Heart right ventricle (tissue), 16 donors: ENCODE measurements around the gene ATP10A. TPM values are rescaled to one million over a fixed set of nuclear protein-coding genes. Genes with fewer than 3 reads are reported as not detected.

ENCODE experiments used
- ATAC-seq, 8 donors: fragments of 200-7000 bp; cut with Tn5 transposase; one replicate each; pipeline ENCODE4 v1.9.1; 2020; ENCODE audit warnings: mild to moderate bottlenecking in 8 of 8, moderate library complexity in 8 of 8, moderate number of reproducible peaks in 1 of 8
- DNase-seq, 2 donors: peaks; one replicate each; pipeline ENCODE4 v3.0.0-alpha.2; 2020
- H3K27ac ChIP-seq, 10 donors: fragments of 200-600 bp; sonication (generic) in 2 of 10; one replicate each; pipeline versions ENCODE4 v1.5.0 to v1.8.0; 2020 to 2022; ENCODE audit warnings: mild to moderate bottlenecking in 3 of 10
- H3K27me3 ChIP-seq, 7 donors: fragments of 200-600 bp; one replicate each; pipeline ENCODE4 v1.8.0; 2021 to 2022; ENCODE audit warnings: mild to moderate bottlenecking in 2 of 7
- H3K36me3 ChIP-seq, 9 donors: fragments of 200-600 bp; sonication (generic) in 1 of 9; one replicate each; pipeline versions ENCODE4 v1.5.0 to v1.8.0; 2020 to 2022; ENCODE audit warnings: mild to moderate bottlenecking in 2 of 9
- H3K4me1 ChIP-seq, 9 donors: fragments of 200-600 bp; sonication (generic) in 1 of 9; one replicate each; pipeline versions ENCODE4 v1.5.0 to v1.8.0; 2020 to 2022; ENCODE audit warnings: mild to moderate bottlenecking in 4 of 9
- H3K4me3 ChIP-seq, 10 donors: fragments of 200-600 bp; sonication (generic) in 2 of 10; one replicate each; pipeline versions ENCODE4 v1.5.0 to v1.8.0; 2020 to 2022; ENCODE audit warnings: mild to moderate bottlenecking in 7 of 10, moderate library complexity in 2 of 10
- H3K9me3 ChIP-seq, 11 donors: fragments of 200-600 bp in 10 of 11; sonication (generic) in 2 of 11; one replicate each; pipeline versions ENCODE4 v1.5.0 to v1.8.0; 2013 to 2022; ENCODE audit warnings: mild to moderate bottlenecking in 2 of 11, control low read depth in 1 of 11, moderate library complexity in 1 of 11
- WGBS, 2 donors: extraction: QIAGEN DNeasy Blood & Tissue Kit; methylation state at CpG; one replicate each; pipeline ENCODE4 v1.1.7; 2013; ENCODE audit warnings: inconsistent platforms in 1 of 2; 5-methylcytosine and 5-hydroxymethylcytosine counted together
- intact Hi-C, 10 donors: fragments of 100-400 bp; cut with DNase I; formaldehyde crosslinking; loops; one replicate each; pipeline versions ENCODE4 v1.11.1 to v1.14.2; 2022
- polyA plus RNA-seq, 2 donors: library from polyadenylated mRNA; stranded (reverse); fragments of 200-250 nt; gene quantifications; one replicate each; pipeline ENCODE4 v1.2.3, GENCODE V29; 2013
- total RNA-seq, 10 donors: library from RNA; stranded (reverse); fragmentation: NEBNext Ultra II Directional in 3 of 10; extraction: Animal tissue kit (Norgen Biotek cat#: 25700) in 3 of 10; gene quantifications; one replicate each; pipeline versions ENCODE4 v1.2.1 to v1.2.4, GENCODE V29; 2021 to 2023
- TF ChIP-seq, protein P1 (sequence below), 9 donors: fragments of 200-600 bp; sonication (generic) in 2 of 9; IDR thresholded peaks; one replicate each; pipeline versions ENCODE4 v1.5.0 to v1.8.0; 2021 to 2022; ENCODE audit warnings: antibody characterized with exemption in 9 of 9, mild to moderate bottlenecking in 5 of 9, moderate library complexity in 1 of 9
- donor health status: Arrhythmogenic right ventricular cardiomyopathy.
- donor health status: ischemic (EF 13 %, LVEDD 7.1; RV severe dilation, severe dysfunction).
- donor health status: healthy with polysubstance abuse.
- donor health status: DM: no; HTN: yes; CAD: no.
- donor health status: DM: no; HTN: no; CAD: no.
- donor health status: ischemic (EF 25% LVEDD 6.9; RV normal size, moderate dysfunction).
- donor health status: ischemic (EF 25% LVEDD 5.7; RV mildly dilated, moderate dysfunction).
- donor health status: healthy.
- donor health status: DM: yes; HTN: yes; CAD: no.
- donor health status: Ischemic cardiomyopathy.
- donor health status: ischemic (EF 35%, LVEDD 5.7; RV mildly dilated, moderate dysfunction).
- donor health status: nonischemic (EF 11% LVEDD 7.7; RV severe dilation, severe dysfunction).
- donor health status: DM: yes; HTN: yes; CAD: no.
- donor health status: PGD.
- donor health status: ischemic (EF 29% LVEDD 5.4; RV normal size, mild dysfunction).
- donor health status: nonischemic (EF 23%, LVEDD 6.1; RV moderate dilation, normal function).

ATP10A gene
- total and polyA plus RNA-seq, 12 donors, result 0.45 to 2.2 (median 0.89) TPM

GRCh38 chr15:25668236-25668795 lies 194.8 kb downstream of the ATP10A start:
- no peak overlapping the region for H3K27ac ChIP-seq
- no peak for ATAC-seq
- no peak overlapping the region for H3K4me3 ChIP-seq
- no peak for DNase-seq
- 65 to 70% methylated on average over 11 of the region's 11 CpGs for WGBS, 2 donors
- peaks cover 3 to 26% (median 20%) of the 10 kb centered on the region in 9 donors for H3K4me1 ChIP-seq
- H3K36me3 ChIP-seq, result no peaks in the 10 kb centered on the region
- H3K27me3 ChIP-seq, result peaks cover 0 to 11% (median 0%) of the 10 kb centered on the region in 7 donors
- intact Hi-C loops, result loop anchor here in 1 of 10 donors (5.0 kb wide), 1 partner anchor 51 kb away; no protein-coding TSS in a partner anchor
- no peaks in the 10 kb centered on the region for H3K9me3 ChIP-seq
- TF ChIP-seq, protein P1, sequence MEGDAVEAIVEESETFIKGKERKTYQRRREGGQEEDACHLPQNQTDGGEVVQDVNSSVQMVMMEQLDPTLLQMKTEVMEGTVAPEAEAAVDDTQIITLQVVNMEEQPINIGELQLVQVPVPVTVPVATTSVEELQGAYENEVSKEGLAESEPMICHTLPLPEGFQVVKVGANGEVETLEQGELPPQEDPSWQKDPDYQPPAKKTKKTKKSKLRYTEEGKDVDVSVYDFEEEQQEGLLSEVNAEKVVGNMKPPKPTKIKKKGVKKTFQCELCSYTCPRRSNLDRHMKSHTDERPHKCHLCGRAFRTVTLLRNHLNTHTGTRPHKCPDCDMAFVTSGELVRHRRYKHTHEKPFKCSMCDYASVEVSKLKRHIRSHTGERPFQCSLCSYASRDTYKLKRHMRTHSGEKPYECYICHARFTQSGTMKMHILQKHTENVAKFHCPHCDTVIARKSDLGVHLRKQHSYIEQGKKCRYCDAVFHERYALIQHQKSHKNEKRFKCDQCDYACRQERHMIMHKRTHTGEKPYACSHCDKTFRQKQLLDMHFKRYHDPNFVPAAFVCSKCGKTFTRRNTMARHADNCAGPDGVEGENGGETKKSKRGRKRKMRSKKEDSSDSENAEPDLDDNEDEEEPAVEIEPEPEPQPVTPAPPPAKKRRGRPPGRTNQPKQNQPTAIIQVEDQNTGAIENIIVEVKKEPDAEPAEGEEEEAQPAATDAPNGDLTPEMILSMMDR (IDR thresholded peaks at IDR 0.05), result no peak

- 75 to 81% methylated on average over 13 of the region's 13 CpGs for WGBS, 2 donors
- peaks cover 0 to 11% (median 0%) of the 10 kb centered on the region in 7 donors for H3K27me3 ChIP-seq
- H3K27ac ChIP-seq, result no peak overlapping the region
- no peak overlapping the region for H3K4me3 ChIP-seq
- H3K4me1 ChIP-seq, result peaks cover 3 to 26% (median 20%) of the 10 kb centered on the region in 9 donors
- intact Hi-C loops, result loop anchor here in 1 of 10 donors (5.0 kb wide), 1 partner anchor 51 kb away; no protein-coding TSS in a partner anchor
- DNase-seq (no peak), ATAC-seq (no peak)
- no peaks in the 10 kb centered on the region for H3K36me3 ChIP-seq
- no peaks in the 10 kb centered on the region for H3K9me3 ChIP-seq
- TF ChIP-seq, protein P1 (IDR thresholded peaks at IDR 0.05), result no peak
Measured at GRCh38 chr15:25667829-25668228, 195.3 kb downstream of the ATP10A start.

GRCh38 chr15:25665913-25666312 lies 197.2 kb downstream of the ATP10A start:
- no peak overlapping the region for H3K4me3 ChIP-seq
- H3K27ac ChIP-seq, result no peak overlapping the region
- peaks cover 0 to 11% (median 0%) of the 10 kb centered on the region in 7 donors for H3K27me3 ChIP-seq
- peaks cover 0 to 14% (median 13%) of the 10 kb centered on the region in 9 donors for H3K4me1 ChIP-seq
- intact Hi-C loops, result loop anchor here in 1 of 10 donors (5.0 kb wide), 1 partner anchor 49 kb away; no protein-coding TSS in a partner anchor
- WGBS, 2 donors, result 87 to 89% methylated on average over 3 of the region's 3 CpGs
- ATAC-seq, result no peak
- no peaks in the 10 kb centered on the region for H3K36me3 ChIP-seq
- H3K9me3 ChIP-seq, result no peaks in the 10 kb centered on the region
- no peak for DNase-seq
- TF ChIP-seq, protein P1 (IDR thresholded peaks at IDR 0.05), result no peak

- Histone ChIP-seq H3K27ac (no peak overlapping the region), H3K4me1 (peaks cover 0 to 2% (median 1%) of the 10 kb centered on the region in 9 donors), H3K9me3 (no peaks in the 10 kb centered on the region), H3K27me3 (peaks cover 0 to 4% (median 0%) of the 10 kb centered on the region in 7 donors), H3K36me3 (no peaks in the 10 kb centered on the region), H3K4me3 (no peak overlapping the region)
- WGBS, 2 donors, result 47 to 57% methylated on average over 5 of the region's 5 CpGs
- no peak for DNase-seq
- TF ChIP-seq, protein P1 (IDR thresholded peaks at IDR 0.05), result no peak
- peak in 1 of 8 donors; percentile 36 for ATAC-seq
- intact Hi-C loops, result loop anchor here in 1 of 10 donors (5.0 kb wide), 1 partner anchor 47 kb away; no protein-coding TSS in a partner anchor
Measured at GRCh38 chr15:25664761-25665160, 198.4 kb downstream of the ATP10A start.
